GM23338 (cell line): ENCODE results near the gene PLD2. TPM values are rescaled to one million over a fixed set of nuclear protein-coding genes. Genes with fewer than 3 reads are reported as not detected.

Source experiments
- ATAC-seq: fragments of 200-7000 bp; cut with Tn5 transposase; 3 replicates; pipeline ENCODE4 v1.9.1; 2020
- DNase-seq: peaks from one replicate; pipeline ENCODE4 v3.0.0-alpha.2; 2015; ENCODE audit warnings: low spot score
- H2AFZ ChIP-seq: fragments of 200-600 bp; sonication (generic); 2 replicates; pipeline ENCODE4 v1.8.0; 2016; ENCODE audit warnings: antibody characterized with exemption, mild to moderate bottlenecking, moderate library complexity
- H3F3A ChIP-seq: fragments of 200-600 bp; sonication (generic); replicated peaks from 2 replicates; pipeline ENCODE4 v1.8.0; 2017; ENCODE audit warnings: antibody characterized with exemption, mixed run types, low read depth
- H3K27ac ChIP-seq: fragments of 200-600 bp; sonication (generic); 2 replicates; pipeline ENCODE4 v1.6.1; 2016; ENCODE audit warnings: low read depth
- H3K27me3 ChIP-seq: fragments of 200-600 bp; sonication (generic); 2 replicates; pipeline ENCODE4 v1.8.0; 2016; ENCODE audit warnings: mild to moderate bottlenecking, mixed run types, moderate library complexity; ENCODE audit not compliant: insufficient read depth
- H3K36me3 ChIP-seq: fragments of 200-600 bp; sonication (generic); 2 replicates; pipeline ENCODE4 v1.8.0; 2016; ENCODE audit warnings: mild to moderate bottlenecking; ENCODE audit not compliant: insufficient read depth
- H3K4me1 ChIP-seq: fragments of 200-600 bp; sonication (generic); 2 replicates; pipeline ENCODE4 v1.8.0; 2016; ENCODE audit warnings: mild to moderate bottlenecking, moderate library complexity; ENCODE audit not compliant: insufficient read depth
- H3K4me2 ChIP-seq: fragments of 200-600 bp; sonication (generic); 2 replicates; pipeline ENCODE4 v1.7.1; 2017; ENCODE audit warnings: mixed run types
- H3K4me3 ChIP-seq: fragments of 200-600 bp; sonication (generic); 2 replicates; pipeline ENCODE4 v1.6.1; 2016; ENCODE audit warnings: mixed run types
- H3K79me2 ChIP-seq: fragments of 200-600 bp; sonication (generic); replicated peaks from 2 replicates; pipeline ENCODE4 v1.8.0; 2017; ENCODE audit warnings: mild to moderate bottlenecking; ENCODE audit not compliant: insufficient read depth
- H3K9me2 ChIP-seq: fragments of 200-600 bp; sonication (generic); 2 replicates; pipeline ENCODE4 v1.8.0; 2017; ENCODE audit not compliant: insufficient read depth
- H4K20me1 ChIP-seq: fragments of 200-600 bp; sonication (generic); replicated peaks from 2 replicates; pipeline ENCODE4 v1.8.0; 2017; ENCODE audit warnings: mild to moderate bottlenecking; ENCODE audit not compliant: insufficient read depth
- H3K27ac Mint-ChIP-seq: 2 replicates; pipeline ENCODE4 v1.8.0; 2020; ENCODE audit warnings: inconsistent platforms, mild to moderate bottlenecking, moderate library complexity, mixed read lengths
- H3K27me3 Mint-ChIP-seq: 3 replicates; pipeline ENCODE4 v1.8.0; 2022; ENCODE audit warnings: low read depth, mild to moderate bottlenecking, moderate library complexity, mixed read lengths, inconsistent platforms; ENCODE audit not compliant: insufficient read depth, poor library complexity
- H3K36me3 Mint-ChIP-seq: 3 replicates; pipeline ENCODE4 v1.8.0; 2021; ENCODE audit warnings: low read depth, mild to moderate bottlenecking, inconsistent platforms, moderate library complexity, mixed read lengths
- H3K4me1 Mint-ChIP-seq: 3 replicates; pipeline ENCODE4 v1.8.0; 2020; ENCODE audit warnings: mild to moderate bottlenecking, inconsistent platforms, mixed read lengths
- H3K4me3 Mint-ChIP-seq: 3 replicates; pipeline ENCODE4 v1.8.0; 2021; ENCODE audit warnings: moderate library complexity, mild to moderate bottlenecking, inconsistent platforms, mixed read lengths
- H3K9me3 Mint-ChIP-seq: 3 replicates; pipeline ENCODE4 v1.8.0; 2020; ENCODE audit warnings: moderate library complexity, mild to moderate bottlenecking, inconsistent platforms, mixed read lengths
- CREB1 ChIP-seq: fragments of 250-450 bp; sonication (Bioruptor Pico); IDR thresholded peaks from 2 replicates; pipeline ENCODE4 v1.5.0; 2020; ENCODE audit warnings: low read depth, mild to moderate bottlenecking, moderate library complexity
- EZH2 ChIP-seq: fragments of 200-600 bp; sonication (generic); IDR thresholded peaks from one replicate; pipeline ENCODE4 v1.8.0; 2017; ENCODE audit warnings: antibody characterized with exemption, mild to moderate bottlenecking, low read depth; ENCODE audit not compliant: unreplicated experiment
- EZH2phosphoT487 ChIP-seq: fragments of 200-600 bp; sonication (generic); IDR thresholded peaks from one replicate; pipeline ENCODE4 v1.8.1; 2018; ENCODE audit warnings: antibody characterized with exemption; ENCODE audit not compliant: unreplicated experiment
- JUNB ChIP-seq: IDR thresholded peaks from one replicate; pipeline ENCODE4 v1.6.1; 2016; ENCODE audit warnings: antibody characterized with exemption; ENCODE audit not compliant: unreplicated experiment
- NANOG ChIP-seq: IDR thresholded peaks from 2 replicates; pipeline ENCODE4 v1.6.1; 2016; ENCODE audit warnings: antibody characterized with exemption, borderline replicate concordance
- POLR2AphosphoS5 ChIP-seq: IDR thresholded peaks from 2 replicates; pipeline ENCODE4 v1.6.1; 2016; ENCODE audit warnings: antibody characterized with exemption, low read depth
- ZNF114 ChIP-seq: fragments of 250-450 bp; sonication (Bioruptor Pico); IDR thresholded peaks from 2 replicates; pipeline ENCODE4 v1.5.0; 2020; ENCODE audit warnings: mild to moderate bottlenecking, moderate library complexity
- ZNF331 ChIP-seq: fragments of 250-450 bp; sonication (Bioruptor Pico); IDR thresholded peaks from 2 replicates; pipeline ENCODE4 v1.5.0; 2020; ENCODE audit warnings: low read depth, mild to moderate bottlenecking, moderate library complexity
- polyA plus RNA-seq: library from polyadenylated mRNA; unstranded; fragments of >200 nt; fragmentation: Nextera tagmentation; extraction: Ambion mirVana; gene quantifications from 2 replicates; pipeline ENCODE4 v1.2.1, GENCODE V29; 2016
- total RNA-seq: library from RNA; depleted of rRNA; stranded (reverse); fragments of >200 nt; shearing (Covaris generic); gene quantifications from 2 replicates; pipeline ENCODE4 v1.2.3, GENCODE V29; 2014
- TF ChIP-seq, protein P1 (sequence below): IDR thresholded peaks from 2 replicates; pipeline ENCODE4 v1.6.1; 2016; ENCODE audit warnings: antibody characterized with exemption
- TF ChIP-seq, protein P2 (sequence below): IDR thresholded peaks from one replicate; pipeline ENCODE4 v1.6.1; 2018; ENCODE audit warnings: antibody characterized with exemption; ENCODE audit not compliant: unreplicated experiment
- TF ChIP-seq, protein P3 (sequence below), 2 experiments: fragments of 200-600 bp in 1 of 2; sonication (generic) in 1 of 2; conservative IDR thresholded peaks; 2 replicates each; pipeline versions ENCODE4 v1.5.1 to v1.6.1; 2016 to 2017; ENCODE audit warnings: antibody characterized with exemption in 2 of 2, low read depth in 2 of 2, mild to moderate bottlenecking in 2 of 2, moderate library complexity in 1 of 2

PLD2 gene
- total and polyA plus RNA-seq, 2 experiments from 2014 or later = 20.2 to 55.9 TPM

DNA sequence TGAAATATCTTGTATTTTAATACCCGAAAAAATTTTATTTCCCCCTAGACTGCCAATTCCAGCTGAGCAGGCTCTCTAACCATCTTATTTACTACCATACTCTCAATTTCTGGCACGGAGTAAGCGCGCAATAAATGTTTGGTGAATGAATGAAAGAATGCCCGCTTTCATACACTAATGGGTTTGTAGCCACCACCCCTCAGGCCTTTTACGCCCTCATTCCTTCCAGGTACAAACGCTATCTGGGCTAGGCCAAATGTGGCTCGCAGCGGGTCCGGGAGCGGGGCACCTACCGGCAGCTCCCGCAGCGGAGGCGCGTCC is 536 bp upstream of the PLD2 start:
- DNase-seq = peak; percentile 70
- H3K4me2 ChIP-seq = peak overlapping the region; percentile 80
- Mint-ChIP-seq H3K4me3 (peak overlapping the region; percentile 75), H3K36me3 (peaks cover 19% of the 10 kb centered on the region), H3K9me3 (peaks cover 3% of the 10 kb centered on the region; the same call in 2 of the 3 replicates), H3K27ac (0 out of 2 replicates have a peak overlapping the region, but pooled peaks have one; percentile 39), H3K4me1 (peaks cover 8% of the 10 kb centered on the region; the same call in 2 of the 3 replicates), H3K27me3 (peaks cover 22% of the 10 kb centered on the region)
- H3K27me3 ChIP-seq = no peaks in the 10 kb centered on the region
- H2AFZ ChIP-seq = 0 out of 2 replicates have a peak overlapping the region, but pooled peaks have one; percentile 44
- no peak for ATAC-seq
- no peaks in the 10 kb centered on the region for H3K9me2 ChIP-seq
- no peaks in the 10 kb centered on the region; the same call in 1 of the 2 replicates for H4K20me1 ChIP-seq
- H3K79me2 ChIP-seq = no peaks in the 10 kb centered on the region
- peak overlapping the region; percentile 77 for H3K4me3 ChIP-seq
- 0 out of 2 replicates have a peak overlapping the region, but pooled peaks have one; percentile 6 for H3K27ac ChIP-seq
- H3F3A ChIP-seq = no peaks in the 10 kb centered on the region
- peaks cover 6% of the 10 kb centered on the region for H3K4me1 ChIP-seq
- H3K36me3 ChIP-seq = peaks cover 10% of the 10 kb centered on the region; the same call in 1 of the 2 replicates
- TF ChIP-seq, protein P1, sequence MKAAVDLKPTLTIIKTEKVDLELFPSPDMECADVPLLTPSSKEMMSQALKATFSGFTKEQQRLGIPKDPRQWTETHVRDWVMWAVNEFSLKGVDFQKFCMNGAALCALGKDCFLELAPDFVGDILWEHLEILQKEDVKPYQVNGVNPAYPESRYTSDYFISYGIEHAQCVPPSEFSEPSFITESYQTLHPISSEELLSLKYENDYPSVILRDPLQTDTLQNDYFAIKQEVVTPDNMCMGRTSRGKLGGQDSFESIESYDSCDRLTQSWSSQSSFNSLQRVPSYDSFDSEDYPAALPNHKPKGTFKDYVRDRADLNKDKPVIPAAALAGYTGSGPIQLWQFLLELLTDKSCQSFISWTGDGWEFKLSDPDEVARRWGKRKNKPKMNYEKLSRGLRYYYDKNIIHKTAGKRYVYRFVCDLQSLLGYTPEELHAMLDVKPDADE = no peak
- TF ChIP-seq ZNF331 (no peak), POLR2AphosphoS5 (no peak), ZNF114 (CRISPR knock-in tag) (no peak), CREB1 (no peak), EZH2phosphoT487 (no peak), NANOG (no peak), EZH2 (no peak), JUNB (no peak)
- TF ChIP-seq, protein P2, sequence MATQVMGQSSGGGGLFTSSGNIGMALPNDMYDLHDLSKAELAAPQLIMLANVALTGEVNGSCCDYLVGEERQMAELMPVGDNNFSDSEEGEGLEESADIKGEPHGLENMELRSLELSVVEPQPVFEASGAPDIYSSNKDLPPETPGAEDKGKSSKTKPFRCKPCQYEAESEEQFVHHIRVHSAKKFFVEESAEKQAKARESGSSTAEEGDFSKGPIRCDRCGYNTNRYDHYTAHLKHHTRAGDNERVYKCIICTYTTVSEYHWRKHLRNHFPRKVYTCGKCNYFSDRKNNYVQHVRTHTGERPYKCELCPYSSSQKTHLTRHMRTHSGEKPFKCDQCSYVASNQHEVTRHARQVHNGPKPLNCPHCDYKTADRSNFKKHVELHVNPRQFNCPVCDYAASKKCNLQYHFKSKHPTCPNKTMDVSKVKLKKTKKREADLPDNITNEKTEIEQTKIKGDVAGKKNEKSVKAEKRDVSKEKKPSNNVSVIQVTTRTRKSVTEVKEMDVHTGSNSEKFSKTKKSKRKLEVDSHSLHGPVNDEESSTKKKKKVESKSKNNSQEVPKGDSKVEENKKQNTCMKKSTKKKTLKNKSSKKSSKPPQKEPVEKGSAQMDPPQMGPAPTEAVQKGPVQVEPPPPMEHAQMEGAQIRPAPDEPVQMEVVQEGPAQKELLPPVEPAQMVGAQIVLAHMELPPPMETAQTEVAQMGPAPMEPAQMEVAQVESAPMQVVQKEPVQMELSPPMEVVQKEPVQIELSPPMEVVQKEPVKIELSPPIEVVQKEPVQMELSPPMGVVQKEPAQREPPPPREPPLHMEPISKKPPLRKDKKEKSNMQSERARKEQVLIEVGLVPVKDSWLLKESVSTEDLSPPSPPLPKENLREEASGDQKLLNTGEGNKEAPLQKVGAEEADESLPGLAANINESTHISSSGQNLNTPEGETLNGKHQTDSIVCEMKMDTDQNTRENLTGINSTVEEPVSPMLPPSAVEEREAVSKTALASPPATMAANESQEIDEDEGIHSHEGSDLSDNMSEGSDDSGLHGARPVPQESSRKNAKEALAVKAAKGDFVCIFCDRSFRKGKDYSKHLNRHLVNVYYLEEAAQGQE = no peak
- TF ChIP-seq, protein P3, sequence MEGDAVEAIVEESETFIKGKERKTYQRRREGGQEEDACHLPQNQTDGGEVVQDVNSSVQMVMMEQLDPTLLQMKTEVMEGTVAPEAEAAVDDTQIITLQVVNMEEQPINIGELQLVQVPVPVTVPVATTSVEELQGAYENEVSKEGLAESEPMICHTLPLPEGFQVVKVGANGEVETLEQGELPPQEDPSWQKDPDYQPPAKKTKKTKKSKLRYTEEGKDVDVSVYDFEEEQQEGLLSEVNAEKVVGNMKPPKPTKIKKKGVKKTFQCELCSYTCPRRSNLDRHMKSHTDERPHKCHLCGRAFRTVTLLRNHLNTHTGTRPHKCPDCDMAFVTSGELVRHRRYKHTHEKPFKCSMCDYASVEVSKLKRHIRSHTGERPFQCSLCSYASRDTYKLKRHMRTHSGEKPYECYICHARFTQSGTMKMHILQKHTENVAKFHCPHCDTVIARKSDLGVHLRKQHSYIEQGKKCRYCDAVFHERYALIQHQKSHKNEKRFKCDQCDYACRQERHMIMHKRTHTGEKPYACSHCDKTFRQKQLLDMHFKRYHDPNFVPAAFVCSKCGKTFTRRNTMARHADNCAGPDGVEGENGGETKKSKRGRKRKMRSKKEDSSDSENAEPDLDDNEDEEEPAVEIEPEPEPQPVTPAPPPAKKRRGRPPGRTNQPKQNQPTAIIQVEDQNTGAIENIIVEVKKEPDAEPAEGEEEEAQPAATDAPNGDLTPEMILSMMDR (conservative IDR thresholded peaks at IDR 0.05; ENCODE audit: low read depth in 2 of 2) = no peak
